GM12801 (cell line): Measurements from ENCODE around the gene SNAPC1.

Experiments used
- CTCF ChIP-seq: IDR thresholded peaks from one replicate; pipeline ENCODE4 v1.5.1; 2011; ENCODE audit warnings: control low read depth; ENCODE audit not compliant: insufficient read length; ENCODE audit errors: extremely low read depth

SNAPC1 gene

GRCh38 chr14:61751475-61751989 is 10.7 kb upstream of the SNAPC1 start:
- no peak for TF ChIP-seq CTCF

GRCh38 chr14:61752626-61753025 is 9.6 kb upstream of the SNAPC1 start:
- TF ChIP-seq CTCF, result no peak

- TF ChIP-seq CTCF, result no peak
Measured at GRCh38 chr14:61753631-61754030, 8.6 kb upstream of the SNAPC1 start.

GRCh38 chr14:61754627-61755381 is 7.4 kb upstream of the SNAPC1 start:
- TF ChIP-seq CTCF, result no peak

- TF ChIP-seq CTCF, result no peak
Measured at GRCh38 chr14:61756135-61756534, 6.1 kb upstream of the SNAPC1 start.

- no peak for TF ChIP-seq CTCF
Measured at GRCh38 chr14:61759878-61760277, 2.3 kb upstream of the SNAPC1 start.

GRCh38 chr14:61761557-61761956 is 663 bp upstream of the SNAPC1 start:
- TF ChIP-seq CTCF, result no peak
